ENCODE data around the gene ALX3.
A peak's percentile ranks its signal among the peaks of the same experiment; 100 is the strongest.
"Not testable (repeated sequence)": the region's sequence is repeated elsewhere in the genome, so short reads cannot be mapped to it uniquely, and the experiment has no call there.

The ALX3 gene

DNA sequence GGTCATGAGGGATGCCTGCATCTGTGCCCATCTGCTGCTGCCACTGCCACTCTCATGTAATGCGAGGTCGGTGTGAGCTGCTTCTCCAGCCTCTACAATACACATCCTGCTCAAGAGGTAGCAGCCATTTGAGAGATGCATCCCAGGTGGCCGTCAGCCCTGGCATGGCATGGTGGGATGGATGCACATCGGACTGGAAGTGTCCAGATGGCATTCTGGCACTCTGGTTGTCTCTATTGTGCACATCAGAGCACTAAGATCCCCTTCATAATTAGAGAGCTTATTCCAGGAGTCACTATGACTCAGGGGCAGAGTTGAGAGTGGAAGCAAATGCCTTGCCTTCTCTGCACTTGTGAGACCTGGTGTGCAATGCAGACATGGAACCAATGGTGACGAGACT is 32.2 kb downstream of the ALX3 start:
- no peak for DNase-seq

DNA sequence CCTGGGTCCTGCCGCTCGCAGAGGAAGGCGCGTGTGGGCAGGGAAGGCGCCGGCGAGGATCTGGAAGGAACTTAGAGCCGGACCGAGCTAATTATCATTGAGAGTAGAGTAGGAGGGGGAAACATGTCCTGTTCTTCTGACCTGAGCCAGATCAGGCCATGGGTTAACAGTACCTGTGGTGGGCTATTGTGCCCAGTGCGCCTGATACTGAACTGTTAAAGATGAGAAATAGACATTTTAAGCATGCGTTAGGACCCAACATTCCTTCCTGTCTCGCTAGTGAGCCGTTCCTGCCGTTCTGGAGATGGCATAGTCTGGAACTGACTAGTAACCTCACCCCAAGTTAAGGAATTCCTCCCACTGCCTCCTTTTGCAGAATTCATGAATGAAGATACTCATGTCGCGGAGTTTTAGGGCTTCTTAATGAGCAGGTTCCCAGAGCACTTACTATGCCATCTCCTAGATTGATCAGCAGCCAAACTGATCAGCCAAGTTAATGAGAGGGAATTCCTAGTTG is 35.2 kb downstream of the ALX3 start:
- DNase-seq = no peak

GRCh38 chr1:110034451-110035235 is 35.8 kb downstream of the ALX3 start, which contains the start of gene STRIP1:
TSS of gene STRIP1 (plus strand) at chr1:110034624. CDS start at chr1:110034638, 14 bp downstream.
- DNase-seq = peak; percentile 93

DNA sequence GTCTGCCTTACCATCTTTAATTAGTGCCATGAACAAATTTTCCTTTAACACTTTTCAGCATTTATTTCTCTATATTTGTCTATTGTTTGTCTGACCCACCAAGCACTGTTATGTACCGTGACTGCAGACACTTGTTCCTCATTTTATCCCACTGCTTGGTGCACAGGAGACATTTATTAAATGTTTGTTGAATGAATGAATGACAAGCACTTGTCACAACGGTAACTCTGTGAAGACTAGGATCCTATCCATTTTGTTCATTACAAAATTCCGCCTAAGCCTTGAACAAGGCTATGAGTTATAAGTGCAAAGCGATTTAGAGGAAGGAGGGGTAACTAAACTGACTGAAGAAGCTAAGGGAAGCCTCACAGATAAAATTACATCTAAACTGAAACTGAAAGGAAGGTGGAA is 36.4 kb downstream of the ALX3 start:
- DNase-seq = no peak

- DNase-seq = no peak
These were observed 37.1 kb downstream of the ALX3 start for GRCh38 chr1:110033421-110033820.

GRCh38 chr1:110032327-110032726 is 38.1 kb downstream of the ALX3 start:
- no peak for DNase-seq

- DNase-seq = not testable (repeated sequence)
These were observed 39.8 kb downstream of the ALX3 start for GRCh38 chr1:110030687-110031086.

DNA sequence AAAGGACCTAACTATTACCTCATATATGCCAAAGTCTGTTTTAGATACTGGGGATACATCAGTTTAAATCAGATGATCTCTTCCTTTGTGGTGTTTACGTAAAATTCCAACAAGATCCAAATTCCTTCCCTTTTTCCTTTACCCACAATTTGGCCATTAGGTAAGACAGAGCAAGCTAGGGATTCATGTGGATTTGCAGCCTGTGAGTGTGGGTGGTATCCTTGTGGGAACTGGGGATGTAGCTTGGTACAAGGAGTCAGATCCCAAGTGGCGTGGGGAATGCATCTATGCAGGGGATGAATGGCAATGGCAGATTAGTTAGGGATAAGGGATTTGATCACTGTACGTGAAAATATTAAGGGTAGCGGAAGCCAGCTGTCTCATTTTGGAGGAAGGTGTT is 45.9 kb downstream of the ALX3 start:
- no peak for DNase-seq

GRCh38 chr1:110021285-110021684 is 49.2 kb downstream of the ALX3 start:
- DNase-seq = no peak

GRCh38 chr1:110019770-110020169 is 50.7 kb downstream of the ALX3 start:
- no peak for DNase-seq

GRCh38 chr1:110018396-110018795 is 52.1 kb downstream of the ALX3 start:
- DNase-seq = no peak

DNA sequence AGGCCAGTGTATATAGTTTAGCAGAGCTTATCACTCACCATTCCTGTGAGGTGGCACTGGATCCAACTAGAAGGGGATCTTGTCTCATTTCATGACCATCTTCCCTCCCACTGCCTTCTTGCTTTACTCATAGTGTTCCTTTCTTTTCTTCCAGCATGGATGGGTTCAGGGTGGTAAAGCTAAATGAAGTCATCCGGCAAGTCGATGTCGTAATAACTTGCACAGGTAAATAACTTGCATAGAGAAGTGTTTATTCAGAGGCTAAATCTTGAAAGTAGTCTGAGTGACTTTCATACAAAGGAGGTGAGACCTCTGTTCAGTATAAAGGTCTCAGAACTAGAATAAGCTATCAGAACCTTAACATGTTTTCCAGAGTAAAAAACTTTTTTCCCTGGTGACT is 52.7 kb downstream of the ALX3 start:
- no peak for DNase-seq

- DNase-seq = no peak
These were observed 58.2 kb downstream of the ALX3 start for GRCh38 chr1:110012100-110012780.

GRCh38 chr1:110011527-110012041 is 58.9 kb downstream of the ALX3 start:
- no peak for DNase-seq

Measured in activated CD8-positive, alpha-beta memory T cell treated with anti-CD3 and anti-CD28 coated beads, Interleukin-2, amount 50 U/mL, for 48 hours (primary cell).